Breast epithelium (tissue), 3 donors: ENCODE results near the gene FDXACB1.

Source experiments
- POLR2A ChIP-seq: fragments of 450-650 bp; IDR thresholded peaks from one replicate; pipeline ENCODE4 v1.6.1; 2016; ENCODE audit warnings: antibody characterized with exemption, mild to moderate bottlenecking, moderate library complexity
- TF ChIP-seq, protein P1 (sequence below), 3 donors: fragments of 450-650 bp; IDR thresholded peaks; one replicate each; pipeline ENCODE4 v1.5.1; 2016 to 2017; ENCODE audit warnings: antibody characterized with exemption in 3 of 3, mild to moderate bottlenecking in 3 of 3, moderate library complexity in 3 of 3

DNA sequence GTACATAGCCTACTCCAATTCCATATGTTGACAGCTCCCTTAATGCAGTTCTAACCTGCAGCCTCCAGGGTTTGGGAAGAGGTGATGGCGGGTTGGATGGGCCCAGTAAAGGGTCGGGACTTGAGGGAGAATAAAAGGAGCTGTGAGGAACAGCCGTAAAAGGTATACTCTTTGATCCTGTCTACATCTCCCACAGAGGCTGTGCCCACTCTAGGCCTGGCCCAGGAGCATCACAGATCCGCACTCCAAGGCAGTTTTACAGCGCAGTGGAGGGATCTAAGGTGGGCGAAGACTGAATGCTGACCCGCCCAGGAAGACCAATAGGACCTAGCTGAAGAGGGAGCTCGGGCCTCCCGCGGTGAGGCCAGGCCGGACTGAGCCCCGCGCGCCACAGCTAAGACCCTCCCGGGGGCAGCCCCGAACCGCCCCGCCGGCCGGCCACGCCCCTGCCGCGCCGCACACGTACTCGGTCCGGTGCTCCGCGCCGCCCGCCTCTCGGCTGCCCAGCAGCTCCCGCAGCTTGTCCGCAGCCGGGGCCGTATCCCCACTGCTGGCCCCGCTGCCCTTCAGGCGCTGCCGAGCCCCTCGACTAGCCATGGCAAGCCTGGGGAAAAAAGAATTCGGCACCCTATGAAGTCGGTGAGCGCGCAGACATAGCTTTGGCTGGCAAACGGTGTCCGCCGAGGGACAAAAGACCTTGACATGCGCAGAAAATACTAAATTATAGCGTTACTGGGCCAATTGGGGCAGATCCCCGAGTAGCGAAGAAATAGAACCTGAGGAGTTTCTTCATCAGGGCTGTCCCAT is 7.9 kb downstream of the FDXACB1 start, which contains the start of gene ALG9:
- TF ChIP-seq, protein P1, sequence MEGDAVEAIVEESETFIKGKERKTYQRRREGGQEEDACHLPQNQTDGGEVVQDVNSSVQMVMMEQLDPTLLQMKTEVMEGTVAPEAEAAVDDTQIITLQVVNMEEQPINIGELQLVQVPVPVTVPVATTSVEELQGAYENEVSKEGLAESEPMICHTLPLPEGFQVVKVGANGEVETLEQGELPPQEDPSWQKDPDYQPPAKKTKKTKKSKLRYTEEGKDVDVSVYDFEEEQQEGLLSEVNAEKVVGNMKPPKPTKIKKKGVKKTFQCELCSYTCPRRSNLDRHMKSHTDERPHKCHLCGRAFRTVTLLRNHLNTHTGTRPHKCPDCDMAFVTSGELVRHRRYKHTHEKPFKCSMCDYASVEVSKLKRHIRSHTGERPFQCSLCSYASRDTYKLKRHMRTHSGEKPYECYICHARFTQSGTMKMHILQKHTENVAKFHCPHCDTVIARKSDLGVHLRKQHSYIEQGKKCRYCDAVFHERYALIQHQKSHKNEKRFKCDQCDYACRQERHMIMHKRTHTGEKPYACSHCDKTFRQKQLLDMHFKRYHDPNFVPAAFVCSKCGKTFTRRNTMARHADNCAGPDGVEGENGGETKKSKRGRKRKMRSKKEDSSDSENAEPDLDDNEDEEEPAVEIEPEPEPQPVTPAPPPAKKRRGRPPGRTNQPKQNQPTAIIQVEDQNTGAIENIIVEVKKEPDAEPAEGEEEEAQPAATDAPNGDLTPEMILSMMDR (IDR thresholded peaks at IDR 0.05), result peak; percentile 13 to 44 (median 33)
- no peak for TF ChIP-seq POLR2A
